ENCODE results near the gene LAMC1. TPM values are rescaled to one million over a fixed set of nuclear protein-coding genes. Genes with fewer than 3 reads are reported as not detected.

Gene LAMC1
- total and polyA plus RNA-seq, 10 of the 15 experiments (the other 5 are each of a cell fraction or from before 2014, with no cell fraction given): 4.6 to 51.4 (median 25.6) TPM

- no peak for ATAC-seq
- no peak overlapping the region for H3K27ac ChIP-seq (ENCODE audit: control insufficient read depth, insufficient read depth)
- H4K20me1 ChIP-seq (ENCODE audit: control insufficient read depth, insufficient read depth): no peaks in the 10 kb centered on the region
- ChIA-PET RAD21 (ENCODE audit: unreplicated experiment) (no interaction called here), POLR2A (interaction anchor here (1.6 kb wide), 1 partner anchor 10 kb away, joined by 4 read pairs; no protein-coding TSS in a partner anchor), SMC1A (ENCODE audit: uncharacterized antibody, unreplicated experiment) (interaction anchor here (0.5 to 3.1 kb wide), 4 partner anchors 12 to 123 kb away, joined by 3 to 13 read pairs (median 7); no protein-coding TSS in a partner anchor), CTCF (interaction anchor here (0.8 kb wide), 1 partner anchor 130 kb away, joined by 3 read pairs; no protein-coding TSS in a partner anchor)
- no peaks in the 10 kb centered on the region for H3K36me3 ChIP-seq (ENCODE audit: control insufficient read depth in 2 of 2, insufficient read depth in 2 of 2, low read length in 1 of 2)
- 69% methylated on average over 3 of the region's 3 CpGs for WGBS (ENCODE audit: insufficient coverage, insufficient replicate concordance, low lambda C conversion rate, missing lambda C conversion rate)
- H3K4me1 ChIP-seq (ENCODE audit: control insufficient read depth, insufficient read depth, low read length): peaks cover 11% of the 10 kb centered on the region; the same call in 1 of the 2 replicates
- no peak overlapping the region for H3K4me3 ChIP-seq
- H3K4me2 ChIP-seq (ENCODE audit: control insufficient read depth, insufficient read depth): no peak overlapping the region
- BruUV-seq (replicated peaks): no TSS peak
- in situ Hi-C loops (cut with MboI) (no loop called here), intact Hi-C loops (cut with micrococcal nuclease; ENCODE audit: unreplicated experiment) (no loop called here)
- FAIRE-seq: no peak
- no peaks in the 10 kb centered on the region for H3K9me3 ChIP-seq (replicated peaks; ENCODE audit: control insufficient read depth, insufficient read depth, low read length)
- no peak overlapping the region for H2AFZ ChIP-seq (ENCODE audit: control insufficient read depth, low read depth, low read length)
- no peak for DNase-seq (ENCODE audit: low read depth, low spot score)
- no peak overlapping the region for H3K9ac ChIP-seq (ENCODE audit: control insufficient read depth, insufficient read depth, low read length)
- H3K27me3 ChIP-seq (replicated peaks in 1 of 2; ENCODE audit: control insufficient read depth in 2 of 2, insufficient read depth in 2 of 2, low read length in 1 of 2): no peaks in the 10 kb centered on the region
- H3K79me2 ChIP-seq (ENCODE audit: control insufficient read depth, insufficient read depth, low read length): no peaks in the 10 kb centered on the region; the same call in none of the 2 replicates
- TF ChIP-seq, protein P1, sequence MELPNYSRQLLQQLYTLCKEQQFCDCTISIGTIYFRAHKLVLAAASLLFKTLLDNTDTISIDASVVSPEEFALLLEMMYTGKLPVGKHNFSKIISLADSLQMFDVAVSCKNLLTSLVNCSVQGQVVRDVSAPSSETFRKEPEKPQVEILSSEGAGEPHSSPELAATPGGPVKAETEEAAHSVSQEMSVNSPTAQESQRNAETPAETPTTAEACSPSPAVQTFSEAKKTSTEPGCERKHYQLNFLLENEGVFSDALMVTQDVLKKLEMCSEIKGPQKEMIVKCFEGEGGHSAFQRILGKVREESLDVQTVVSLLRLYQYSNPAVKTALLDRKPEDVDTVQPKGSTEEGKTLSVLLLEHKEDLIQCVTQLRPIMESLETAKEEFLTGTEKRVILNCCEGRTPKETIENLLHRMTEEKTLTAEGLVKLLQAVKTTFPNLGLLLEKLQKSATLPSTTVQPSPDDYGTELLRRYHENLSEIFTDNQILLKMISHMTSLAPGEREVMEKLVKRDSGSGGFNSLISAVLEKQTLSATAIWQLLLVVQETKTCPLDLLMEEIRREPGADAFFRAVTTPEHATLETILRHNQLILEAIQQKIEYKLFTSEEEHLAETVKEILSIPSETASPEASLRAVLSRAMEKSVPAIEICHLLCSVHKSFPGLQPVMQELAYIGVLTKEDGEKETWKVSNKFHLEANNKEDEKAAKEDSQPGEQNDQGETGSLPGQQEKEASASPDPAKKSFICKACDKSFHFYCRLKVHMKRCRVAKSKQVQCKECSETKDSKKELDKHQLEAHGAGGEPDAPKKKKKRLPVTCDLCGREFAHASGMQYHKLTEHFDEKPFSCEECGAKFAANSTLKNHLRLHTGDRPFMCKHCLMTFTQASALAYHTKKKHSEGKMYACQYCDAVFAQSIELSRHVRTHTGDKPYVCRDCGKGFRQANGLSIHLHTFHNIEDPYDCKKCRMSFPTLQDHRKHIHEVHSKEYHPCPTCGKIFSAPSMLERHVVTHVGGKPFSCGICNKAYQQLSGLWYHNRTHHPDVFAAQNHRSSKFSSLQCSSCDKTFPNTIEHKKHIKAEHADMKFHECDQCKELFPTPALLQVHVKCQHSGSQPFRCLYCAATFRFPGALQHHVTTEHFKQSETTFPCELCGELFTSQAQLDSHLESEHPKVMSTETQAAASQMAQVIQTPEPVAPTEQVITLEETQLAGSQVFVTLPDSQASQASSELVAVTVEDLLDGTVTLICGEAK (IDR thresholded peaks at IDR 0.05; ENCODE audit: borderline replicate concordance): no peak
- TF ChIP-seq MXI1 (IDR thresholded peaks at IDR 0.05; ENCODE audit: low read depth, low read length) (no peak), SKIL (IDR thresholded peaks at IDR 0.05; ENCODE audit: low read depth, poor library complexity, severe bottlenecking) (no peak), IKZF2 (IDR thresholded peaks at IDR 0.05) (no peak), NR2C2 (IDR thresholded peaks at IDR 0.05; ENCODE audit: borderline replicate concordance, control insufficient read depth, insufficient read length, low read depth) (no peak), EP300 (IDR thresholded peaks at IDR 0.05; ENCODE audit: borderline replicate concordance in 1 of 2, control insufficient read depth in 1 of 2, low read depth in 2 of 2, low read length in 2 of 2) (no peak), ZNF384 (IDR thresholded peaks at IDR 0.05; ENCODE audit: borderline replicate concordance, low read depth, low read length) (no peak), IRF3 (IDR thresholded peaks at IDR 0.05) (no peak), PAX5 (IDR thresholded peaks at IDR 0.05; ENCODE audit: borderline replicate concordance, low read depth, low read length) (no peak), SREBF2 (IDR thresholded peaks at IDR 0.05; ENCODE audit: low read length) (no peak), SIX5 (IDR thresholded peaks at IDR 0.05; ENCODE audit: low read depth, low read length, severe bottlenecking) (no peak)
- TF ChIP-seq, protein P2, sequence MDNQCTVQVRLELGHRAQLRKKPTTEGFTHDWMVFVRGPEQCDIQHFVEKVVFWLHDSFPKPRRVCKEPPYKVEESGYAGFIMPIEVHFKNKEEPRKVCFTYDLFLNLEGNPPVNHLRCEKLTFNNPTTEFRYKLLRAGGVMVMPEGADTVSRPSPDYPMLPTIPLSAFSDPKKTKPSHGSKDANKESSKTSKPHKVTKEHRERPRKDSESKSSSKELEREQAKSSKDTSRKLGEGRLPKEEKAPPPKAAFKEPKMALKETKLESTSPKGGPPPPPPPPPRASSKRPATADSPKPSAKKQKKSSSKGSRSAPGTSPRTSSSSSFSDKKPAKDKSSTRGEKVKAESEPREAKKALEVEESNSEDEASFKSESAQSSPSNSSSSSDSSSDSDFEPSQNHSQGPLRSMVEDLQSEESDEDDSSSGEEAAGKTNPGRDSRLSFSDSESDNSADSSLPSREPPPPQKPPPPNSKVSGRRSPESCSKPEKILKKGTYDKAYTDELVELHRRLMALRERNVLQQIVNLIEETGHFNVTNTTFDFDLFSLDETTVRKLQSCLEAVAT (IDR thresholded peaks at IDR 0.05): no peak
- TF ChIP-seq, protein P3, sequence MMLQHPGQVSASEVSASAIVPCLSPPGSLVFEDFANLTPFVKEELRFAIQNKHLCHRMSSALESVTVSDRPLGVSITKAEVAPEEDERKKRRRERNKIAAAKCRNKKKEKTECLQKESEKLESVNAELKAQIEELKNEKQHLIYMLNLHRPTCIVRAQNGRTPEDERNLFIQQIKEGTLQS (IDR thresholded peaks at IDR 0.05; ENCODE audit: borderline replicate concordance, extremely low read depth, low read depth, low read length): no peak
These were observed 69.9 kb downstream of the LAMC1 start for GRCh38 chr1:183093066-183093668.
